Measurements from ENCODE around the gene C17orf107. TPM values are rescaled to one million over a fixed set of nuclear protein-coding genes. Genes with fewer than 3 reads are reported as not detected.

The C17orf107 gene
- total and polyA plus RNA-seq, 9 of the 15 experiments (the other 6 are each of a cell fraction or from before 2014, with no cell fraction given): 0.05 to 0.29 (median 0.07) TPM; not detected in 4

DNA sequence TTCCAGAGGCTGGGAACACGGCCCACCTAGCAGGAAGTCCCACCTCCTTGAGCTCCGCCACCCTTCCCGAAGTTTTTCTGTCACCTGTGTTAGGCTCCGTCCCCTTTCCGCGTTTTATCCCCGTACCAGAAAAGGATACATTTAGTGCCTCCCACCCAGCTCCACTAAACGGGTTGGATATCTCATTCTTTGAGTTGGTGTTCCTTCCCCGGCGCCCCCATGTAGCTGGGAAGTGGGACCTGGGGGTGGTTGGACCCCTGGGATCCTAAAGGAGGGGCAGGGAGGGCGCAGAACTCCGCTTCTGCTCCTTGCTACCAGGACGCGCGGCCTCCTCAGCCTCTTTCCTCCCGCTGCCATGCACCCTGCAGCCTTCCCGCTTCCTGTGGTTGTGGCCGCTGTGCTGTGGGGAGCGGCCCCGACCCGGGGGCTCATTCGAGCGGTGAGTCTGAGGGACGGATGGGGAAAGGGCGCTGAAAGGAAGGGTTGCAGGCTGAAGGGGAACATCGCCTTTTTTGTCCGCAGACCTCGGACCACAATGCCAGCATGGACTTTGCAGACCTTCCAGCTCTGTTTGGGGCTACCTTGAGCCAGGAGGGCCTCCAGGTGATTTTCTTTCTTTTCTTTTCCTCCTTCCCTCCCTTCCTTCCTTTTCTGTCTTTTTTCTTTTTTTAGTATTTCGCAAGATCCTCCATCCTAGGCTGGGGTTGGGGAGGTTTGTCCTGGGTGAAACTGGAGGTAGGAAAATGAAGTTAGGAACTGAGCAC, 41.4 kb downstream of the C17orf107 start (continued):
- TF ChIP-seq, protein P1, sequence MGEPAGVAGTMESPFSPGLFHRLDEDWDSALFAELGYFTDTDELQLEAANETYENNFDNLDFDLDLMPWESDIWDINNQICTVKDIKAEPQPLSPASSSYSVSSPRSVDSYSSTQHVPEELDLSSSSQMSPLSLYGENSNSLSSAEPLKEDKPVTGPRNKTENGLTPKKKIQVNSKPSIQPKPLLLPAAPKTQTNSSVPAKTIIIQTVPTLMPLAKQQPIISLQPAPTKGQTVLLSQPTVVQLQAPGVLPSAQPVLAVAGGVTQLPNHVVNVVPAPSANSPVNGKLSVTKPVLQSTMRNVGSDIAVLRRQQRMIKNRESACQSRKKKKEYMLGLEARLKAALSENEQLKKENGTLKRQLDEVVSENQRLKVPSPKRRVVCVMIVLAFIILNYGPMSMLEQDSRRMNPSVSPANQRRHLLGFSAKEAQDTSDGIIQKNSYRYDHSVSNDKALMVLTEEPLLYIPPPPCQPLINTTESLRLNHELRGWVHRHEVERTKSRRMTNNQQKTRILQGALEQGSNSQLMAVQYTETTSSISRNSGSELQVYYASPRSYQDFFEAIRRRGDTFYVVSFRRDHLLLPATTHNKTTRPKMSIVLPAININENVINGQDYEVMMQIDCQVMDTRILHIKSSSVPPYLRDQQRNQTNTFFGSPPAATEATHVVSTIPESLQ (CRISPR knock-in tag; IDR thresholded peaks at IDR 0.05): no peak
- TF ChIP-seq SIN3A (IDR thresholded peaks at IDR 0.05; ENCODE audit: borderline replicate concordance in 2 of 2, control insufficient read depth in 1 of 2, low read depth in 2 of 2, low read length in 2 of 2): no peak
- TF ChIP-seq, protein P2, sequence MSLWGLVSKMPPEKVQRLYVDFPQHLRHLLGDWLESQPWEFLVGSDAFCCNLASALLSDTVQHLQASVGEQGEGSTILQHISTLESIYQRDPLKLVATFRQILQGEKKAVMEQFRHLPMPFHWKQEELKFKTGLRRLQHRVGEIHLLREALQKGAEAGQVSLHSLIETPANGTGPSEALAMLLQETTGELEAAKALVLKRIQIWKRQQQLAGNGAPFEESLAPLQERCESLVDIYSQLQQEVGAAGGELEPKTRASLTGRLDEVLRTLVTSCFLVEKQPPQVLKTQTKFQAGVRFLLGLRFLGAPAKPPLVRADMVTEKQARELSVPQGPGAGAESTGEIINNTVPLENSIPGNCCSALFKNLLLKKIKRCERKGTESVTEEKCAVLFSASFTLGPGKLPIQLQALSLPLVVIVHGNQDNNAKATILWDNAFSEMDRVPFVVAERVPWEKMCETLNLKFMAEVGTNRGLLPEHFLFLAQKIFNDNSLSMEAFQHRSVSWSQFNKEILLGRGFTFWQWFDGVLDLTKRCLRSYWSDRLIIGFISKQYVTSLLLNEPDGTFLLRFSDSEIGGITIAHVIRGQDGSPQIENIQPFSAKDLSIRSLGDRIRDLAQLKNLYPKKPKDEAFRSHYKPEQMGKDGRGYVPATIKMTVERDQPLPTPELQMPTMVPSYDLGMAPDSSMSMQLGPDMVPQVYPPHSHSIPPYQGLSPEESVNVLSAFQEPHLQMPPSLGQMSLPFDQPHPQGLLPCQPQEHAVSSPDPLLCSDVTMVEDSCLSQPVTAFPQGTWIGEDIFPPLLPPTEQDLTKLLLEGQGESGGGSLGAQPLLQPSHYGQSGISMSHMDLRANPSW (CRISPR knock-in tag; IDR thresholded peaks at IDR 0.05): no peak
- no peak for TF ChIP-seq NR2F6 (CRISPR knock-in tag; IDR thresholded peaks at IDR 0.05)
- TF ChIP-seq PTBP1 (IDR thresholded peaks at IDR 0.05; ENCODE audit: low read depth, low read length): no peak
- TF ChIP-seq HMGN3 (IDR thresholded peaks at IDR 0.05; ENCODE audit: borderline replicate concordance, extremely low read depth, insufficient read length, low read depth, low read length): no peak
- TF ChIP-seq SMAD1 (IDR thresholded peaks at IDR 0.05; ENCODE audit: low read depth, low read length, partially characterized antibody): no peak
- TF ChIP-seq, protein P3, sequence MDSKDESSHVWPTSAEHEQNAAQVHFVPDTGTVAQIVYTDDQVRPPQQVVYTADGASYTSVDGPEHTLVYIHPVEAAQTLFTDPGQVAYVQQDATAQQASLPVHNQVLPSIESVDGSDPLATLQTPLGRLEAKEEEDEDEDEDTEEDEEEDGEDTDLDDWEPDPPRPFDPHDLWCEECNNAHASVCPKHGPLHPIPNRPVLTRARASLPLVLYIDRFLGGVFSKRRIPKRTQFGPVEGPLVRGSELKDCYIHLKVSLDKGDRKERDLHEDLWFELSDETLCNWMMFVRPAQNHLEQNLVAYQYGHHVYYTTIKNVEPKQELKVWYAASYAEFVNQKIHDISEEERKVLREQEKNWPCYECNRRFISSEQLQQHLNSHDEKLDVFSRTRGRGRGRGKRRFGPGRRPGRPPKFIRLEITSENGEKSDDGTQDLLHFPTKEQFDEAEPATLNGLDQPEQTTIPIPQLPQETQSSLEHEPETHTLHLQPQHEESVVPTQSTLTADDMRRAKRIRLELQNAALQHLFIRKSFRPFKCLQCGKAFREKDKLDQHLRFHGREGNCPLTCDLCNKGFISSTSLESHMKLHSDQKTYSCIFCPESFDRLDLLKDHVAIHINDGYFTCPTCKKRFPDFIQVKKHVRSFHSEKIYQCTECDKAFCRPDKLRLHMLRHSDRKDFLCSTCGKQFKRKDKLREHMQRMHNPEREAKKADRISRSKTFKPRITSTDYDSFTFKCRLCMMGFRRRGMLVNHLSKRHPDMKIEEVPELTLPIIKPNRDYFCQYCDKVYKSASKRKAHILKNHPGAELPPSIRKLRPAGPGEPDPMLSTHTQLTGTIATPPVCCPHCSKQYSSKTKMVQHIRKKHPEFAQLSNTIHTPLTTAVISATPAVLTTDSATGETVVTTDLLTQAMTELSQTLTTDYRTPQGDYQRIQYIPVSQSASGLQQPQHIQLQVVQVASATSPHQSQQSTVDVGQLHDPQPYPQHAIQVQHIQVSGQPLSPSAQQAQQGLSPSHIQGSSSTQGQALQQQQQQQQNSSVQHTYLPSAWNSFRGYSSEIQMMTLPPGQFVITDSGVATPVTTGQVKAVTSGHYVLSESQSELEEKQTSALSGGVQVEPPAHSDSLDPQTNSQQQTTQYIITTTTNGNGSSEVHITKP (IDR thresholded peaks at IDR 0.05; ENCODE audit: partially characterized antibody): no peak
- 0 out of 2 replicates have a peak, but pooled peaks have one; percentile 28 for TF ChIP-seq ETV5 (CRISPR knock-in tag; IDR thresholded peaks at IDR 0.05; ENCODE audit: low read depth)
- TF ChIP-seq, protein P4, sequence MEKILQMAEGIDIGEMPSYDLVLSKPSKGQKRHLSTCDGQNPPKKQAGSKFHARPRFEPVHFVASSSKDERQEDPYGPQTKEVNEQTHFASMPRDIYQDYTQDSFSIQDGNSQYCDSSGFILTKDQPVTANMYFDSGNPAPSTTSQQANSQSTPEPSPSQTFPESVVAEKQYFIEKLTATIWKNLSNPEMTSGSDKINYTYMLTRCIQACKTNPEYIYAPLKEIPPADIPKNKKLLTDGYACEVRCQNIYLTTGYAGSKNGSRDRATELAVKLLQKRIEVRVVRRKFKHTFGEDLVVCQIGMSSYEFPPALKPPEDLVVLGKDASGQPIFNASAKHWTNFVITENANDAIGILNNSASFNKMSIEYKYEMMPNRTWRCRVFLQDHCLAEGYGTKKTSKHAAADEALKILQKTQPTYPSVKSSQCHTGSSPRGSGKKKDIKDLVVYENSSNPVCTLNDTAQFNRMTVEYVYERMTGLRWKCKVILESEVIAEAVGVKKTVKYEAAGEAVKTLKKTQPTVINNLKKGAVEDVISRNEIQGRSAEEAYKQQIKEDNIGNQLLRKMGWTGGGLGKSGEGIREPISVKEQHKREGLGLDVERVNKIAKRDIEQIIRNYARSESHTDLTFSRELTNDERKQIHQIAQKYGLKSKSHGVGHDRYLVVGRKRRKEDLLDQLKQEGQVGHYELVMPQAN (IDR thresholded peaks at IDR 0.05; ENCODE audit: borderline replicate concordance): peak; percentile 54; the same call in 1 of the 2 replicates
- TF ChIP-seq YY1 (IDR thresholded peaks at IDR 0.05; ENCODE audit: borderline replicate concordance in 1 of 3, control insufficient read depth in 1 of 3, extremely low read depth in 1 of 3, insufficient read depth in 3 of 3, insufficient read length in 1 of 3, insufficient replicate concordance in 2 of 3, low read depth in 1 of 3, low read length in 2 of 3): peak in 1 of 3 experiments; percentile 14
